ENCODE measurements around the gene ZNF383. TPM values are rescaled to one million over a fixed set of nuclear protein-coding genes. Genes with fewer than 3 reads are reported as not detected.
"Not testable (repeated sequence)": the region's sequence is repeated elsewhere in the genome, so short reads cannot be mapped to it uniquely, and the experiment has no call there.

ZNF383 gene
- polyA plus RNA-seq, 4 donors, result 3.6 to 9.4 (median 5.9) TPM

DNA sequence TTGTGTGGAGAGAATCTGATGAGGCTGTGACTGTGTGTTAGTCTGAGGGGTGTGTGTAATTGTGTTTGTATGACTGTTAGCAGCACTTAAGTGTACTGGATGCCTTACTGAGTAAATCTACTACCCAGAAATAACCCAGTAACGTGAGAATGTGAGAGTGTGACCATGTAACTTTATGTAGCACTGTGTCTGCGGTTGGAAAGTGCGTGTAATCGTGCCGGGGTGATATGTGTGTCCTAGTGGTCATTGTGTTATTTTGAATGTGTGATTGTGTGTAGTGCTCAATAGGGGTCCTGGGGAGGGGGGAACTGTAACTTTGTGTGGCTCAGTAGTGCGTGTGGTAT is 550 bp downstream of the ZNF383 start:
- Histone ChIP-seq H3K27me3 (ENCODE audit: control insufficient read depth in 3 of 3, insufficient read depth in 3 of 3, low read length in 3 of 3) (no peaks in the 10 kb centered on the region), H3K4me1 (ENCODE audit: control insufficient read depth in 3 of 3, insufficient read depth in 2 of 3, low read depth in 1 of 3, low read length in 2 of 3) (peaks cover 0 to 6% (median 2%) of the 10 kb centered on the region in 3 donors), H3K27ac (ENCODE audit: low read depth in 1 of 3, low read length in 2 of 3) (peak overlapping the region; percentile 66 to 95 (median 85)), H3K36me3 (ENCODE audit: control insufficient read depth in 3 of 3, insufficient read depth in 2 of 3, low read depth in 1 of 3, low read length in 3 of 3) (peaks cover 2 to 8% (median 3%) of the 10 kb centered on the region in 3 donors), H3K9me3 (ENCODE audit: control insufficient read depth in 2 of 2, insufficient read depth in 1 of 2, low read depth in 1 of 2, low read length in 1 of 2) (peaks cover 0 to 8% of the 10 kb centered on the region in 2 donors), H3K4me3 (ENCODE audit: low read depth in 1 of 3, low read length in 3 of 3) (peak overlapping the region; percentile 69 to 93 (median 77))
- DNase-seq, result no peak
- no peak for FAIRE-seq
- WGBS, 3 donors, result 12 to 24% (median 15%) methylated on average over 6 of the region's 6 CpGs

DNA sequence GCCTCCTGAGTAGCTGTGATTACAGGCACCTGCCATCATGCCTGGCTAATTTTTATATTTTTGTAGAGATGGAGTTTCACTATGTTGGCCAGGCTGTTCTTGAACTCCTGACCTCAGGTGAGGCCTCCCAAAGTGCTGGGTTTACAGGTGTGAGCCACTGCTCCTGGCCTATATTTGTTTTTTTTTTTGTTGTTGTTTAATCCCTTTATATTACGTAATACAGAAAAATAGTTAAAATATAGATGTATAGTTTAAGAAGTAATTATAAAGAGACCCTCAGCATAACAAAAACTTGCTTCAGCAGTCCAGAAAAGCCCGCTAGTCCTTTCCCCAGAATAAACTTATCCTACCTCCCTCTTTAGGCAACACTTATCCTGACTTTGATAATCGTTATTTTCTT is 2.4 kb downstream of the ZNF383 start:
- 92 to 98% (median 97%) methylated on average over 3 of the region's 3 CpGs for WGBS, 3 donors
- no peak overlapping the region for H3K27ac ChIP-seq (ENCODE audit: low read depth in 1 of 3, low read length in 2 of 3)

DNA sequence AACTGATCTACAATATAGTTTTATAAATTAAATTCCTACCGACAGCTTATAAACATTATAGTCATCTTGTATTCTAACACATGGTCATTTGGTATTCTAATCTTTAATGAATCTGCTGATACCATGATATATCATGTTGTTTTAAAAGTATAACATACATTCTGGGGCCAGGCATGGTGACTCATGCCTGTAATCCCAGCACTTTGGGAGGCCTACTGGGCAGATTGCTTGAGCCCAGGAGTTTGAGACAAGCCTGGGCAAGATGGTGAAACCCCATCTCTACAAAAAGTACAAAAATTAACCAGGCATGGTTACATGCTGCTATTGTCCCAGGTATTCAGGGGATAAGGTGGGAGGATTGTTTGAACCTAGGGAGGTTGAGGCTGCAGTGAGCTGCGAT is 3.1 kb downstream of the ZNF383 start:
- Histone ChIP-seq H3K9me3 (ENCODE audit: control insufficient read depth in 2 of 2, insufficient read depth in 1 of 2, low read depth in 1 of 2, low read length in 1 of 2) (peaks cover 0 to 14% of the 10 kb centered on the region in 2 donors), H3K4me1 (ENCODE audit: control insufficient read depth in 3 of 3, insufficient read depth in 2 of 3, low read depth in 1 of 3, low read length in 2 of 3) (peaks cover 0 to 6% (median 2%) of the 10 kb centered on the region in 3 donors), H3K36me3 (ENCODE audit: control insufficient read depth in 3 of 3, insufficient read depth in 2 of 3, low read depth in 1 of 3, low read length in 3 of 3) (peaks cover 5 to 17% (median 8%) of the 10 kb centered on the region in 3 donors), H3K4me3 (ENCODE audit: low read depth in 1 of 3, low read length in 3 of 3) (no peak overlapping the region), H3K27me3 (ENCODE audit: control insufficient read depth in 3 of 3, insufficient read depth in 3 of 3, low read length in 3 of 3) (no peaks in the 10 kb centered on the region), H3K27ac (ENCODE audit: low read depth in 1 of 3, low read length in 2 of 3) (no peak overlapping the region)
- 96 to 100% (median 99%) methylated on average over 2 of the region's 2 CpGs for WGBS, 3 donors
- FAIRE-seq (no peak), DNase-seq (no peak)

More for the DNA sequence above, 2.4 kb downstream of the ZNF383 start:
- H3K4me3 ChIP-seq (ENCODE audit: low read depth in 1 of 3, low read length in 3 of 3), result no peak overlapping the region
- H3K9me3 ChIP-seq (ENCODE audit: control insufficient read depth in 2 of 2, insufficient read depth in 1 of 2, low read depth in 1 of 2, low read length in 1 of 2), result peaks cover 0 to 14% of the 10 kb centered on the region in 2 donors
- DNase-seq, result no peak
- peaks cover 0 to 6% (median 2%) of the 10 kb centered on the region in 3 donors for H3K4me1 ChIP-seq (ENCODE audit: control insufficient read depth in 3 of 3, insufficient read depth in 2 of 3, low read depth in 1 of 3, low read length in 2 of 3)
- peaks cover 4 to 17% (median 5%) of the 10 kb centered on the region in 3 donors for H3K36me3 ChIP-seq (ENCODE audit: control insufficient read depth in 3 of 3, insufficient read depth in 2 of 3, low read depth in 1 of 3, low read length in 3 of 3)
- no peak for FAIRE-seq
- H3K27me3 ChIP-seq (ENCODE audit: control insufficient read depth in 3 of 3, insufficient read depth in 3 of 3, low read length in 3 of 3), result no peaks in the 10 kb centered on the region

DNA sequence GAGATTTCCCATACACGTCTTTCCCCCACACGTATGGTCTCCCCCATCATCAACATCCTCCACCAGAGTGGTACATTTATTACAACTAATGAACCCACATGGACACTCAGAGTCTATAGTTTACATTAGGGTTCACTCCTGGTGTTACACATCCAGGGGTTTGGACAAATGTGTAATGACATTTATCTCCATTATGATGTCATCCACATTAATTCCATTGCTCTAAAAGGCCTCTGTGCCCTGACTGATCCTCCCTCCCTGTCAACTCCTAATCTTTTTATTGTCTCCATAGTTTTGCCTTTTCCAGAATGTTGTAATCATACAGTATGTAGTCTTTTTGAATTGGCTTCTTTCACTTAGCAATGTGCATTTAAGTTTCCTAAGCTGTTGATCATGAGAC is 8.2 kb downstream of the ZNF383 start:
- H3K27me3 ChIP-seq (ENCODE audit: control insufficient read depth in 3 of 3, insufficient read depth in 3 of 3, low read length in 3 of 3), result no peaks in the 10 kb centered on the region
- DNase-seq (no peak), FAIRE-seq (no peak)
- no peak overlapping the region for H3K4me3 ChIP-seq (ENCODE audit: low read depth in 1 of 3, low read length in 3 of 3)
- H3K9me3 ChIP-seq (ENCODE audit: control insufficient read depth in 2 of 2, insufficient read depth in 1 of 2, low read depth in 1 of 2, low read length in 1 of 2), result peaks cover 0 to 40% of the 10 kb centered on the region in 2 donors
- peaks cover 21 to 31% (median 30%) of the 10 kb centered on the region in 3 donors for H3K36me3 ChIP-seq (ENCODE audit: control insufficient read depth in 3 of 3, insufficient read depth in 2 of 3, low read depth in 1 of 3, low read length in 3 of 3)
- 84 to 100% (median 95%) methylated on average over 2 of the region's 2 CpGs for WGBS, 3 donors
- no peaks in the 10 kb centered on the region for H3K4me1 ChIP-seq (ENCODE audit: control insufficient read depth in 3 of 3, insufficient read depth in 2 of 3, low read depth in 1 of 3, low read length in 2 of 3)
- H3K27ac ChIP-seq (ENCODE audit: low read depth in 1 of 3, low read length in 2 of 3), result no peak overlapping the region

DNA sequence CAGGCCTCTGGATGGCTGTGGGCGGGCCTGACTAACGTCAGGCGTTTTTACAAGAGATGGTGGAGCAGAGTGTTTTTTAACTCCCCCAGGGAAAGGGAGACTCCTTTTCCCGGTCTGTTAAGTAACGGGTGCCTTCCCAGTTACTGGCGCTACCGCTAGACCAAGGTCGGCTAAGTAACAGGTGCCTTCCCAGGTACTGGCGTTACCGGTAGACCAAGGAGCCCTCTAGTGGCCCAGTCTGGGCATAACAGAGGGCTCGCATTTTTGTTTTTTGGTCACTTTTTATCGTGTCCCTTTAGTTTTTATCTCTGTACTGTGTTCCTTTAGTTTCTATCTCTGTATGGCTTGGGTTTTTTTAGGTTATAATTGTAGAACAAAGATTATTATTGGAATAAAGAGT is 10.0 kb downstream of the ZNF383 start:
- H3K36me3 ChIP-seq (ENCODE audit: control insufficient read depth in 3 of 3, insufficient read depth in 2 of 3, low read depth in 1 of 3, low read length in 3 of 3), result peaks cover 19 to 33% (median 30%) of the 10 kb centered on the region in 3 donors
- no peak overlapping the region for H3K4me3 ChIP-seq (ENCODE audit: low read depth in 1 of 3, low read length in 3 of 3)
- no peak overlapping the region for H3K27ac ChIP-seq (ENCODE audit: low read depth in 1 of 3, low read length in 2 of 3)
- FAIRE-seq, result no peak
- peaks cover 0 to 40% of the 10 kb centered on the region in 2 donors for H3K9me3 ChIP-seq (ENCODE audit: control insufficient read depth in 2 of 2, insufficient read depth in 1 of 2, low read depth in 1 of 2, low read length in 1 of 2)
- H3K4me1 ChIP-seq (ENCODE audit: control insufficient read depth in 3 of 3, insufficient read depth in 2 of 3, low read depth in 1 of 3, low read length in 2 of 3), result no peaks in the 10 kb centered on the region
- WGBS, 3 donors, result 70 to 90% (median 89%) methylated on average over 12 of the region's 12 CpGs
- no peaks in the 10 kb centered on the region for H3K27me3 ChIP-seq (ENCODE audit: control insufficient read depth in 3 of 3, insufficient read depth in 3 of 3, low read length in 3 of 3)
- DNase-seq, result no peak

DNA sequence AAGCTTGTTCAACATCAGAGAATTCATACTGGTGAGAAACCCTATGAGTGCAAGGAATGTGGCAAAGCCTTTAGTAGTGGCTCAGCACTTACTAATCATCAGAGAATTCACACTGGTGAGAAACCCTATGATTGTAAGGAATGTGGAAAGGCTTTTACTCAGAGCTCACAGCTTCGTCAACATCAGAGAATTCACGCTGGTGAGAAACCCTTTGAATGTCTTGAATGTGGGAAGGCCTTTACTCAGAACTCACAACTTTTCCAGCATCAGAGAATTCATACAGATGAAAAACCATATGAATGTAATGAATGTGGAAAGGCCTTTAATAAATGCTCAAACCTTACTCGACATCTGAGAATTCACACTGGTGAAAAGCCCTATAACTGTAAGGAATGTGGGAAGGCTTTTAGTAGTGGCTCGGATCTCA is 25.2 kb downstream of the ZNF383 start:
- DNase-seq, result no peak
- FAIRE-seq, result no peak
- Histone ChIP-seq H3K27me3 (ENCODE audit: control insufficient read depth in 3 of 3, insufficient read depth in 3 of 3, low read length in 3 of 3) (no peaks in the 10 kb centered on the region), H3K36me3 (ENCODE audit: control insufficient read depth in 3 of 3, insufficient read depth in 2 of 3, low read depth in 1 of 3, low read length in 3 of 3) (peaks cover 17 to 35% (median 28%) of the 10 kb centered on the region in 3 donors), H3K27ac (ENCODE audit: low read depth in 1 of 3, low read length in 2 of 3) (no peak overlapping the region), H3K4me3 (ENCODE audit: low read depth in 1 of 3, low read length in 3 of 3) (no peak overlapping the region), H3K4me1 (ENCODE audit: control insufficient read depth in 3 of 3, insufficient read depth in 2 of 3, low read depth in 1 of 3, low read length in 2 of 3) (no peaks in the 10 kb centered on the region), H3K9me3 (ENCODE audit: control insufficient read depth in 2 of 2, insufficient read depth in 1 of 2, low read depth in 1 of 2, low read length in 1 of 2) (peaks cover 8 to 56% of the 10 kb centered on the region in 2 donors)
- WGBS, 3 donors, result 96 to 100% (median 98%) methylated on average over 4 of the region's 4 CpGs

DNA sequence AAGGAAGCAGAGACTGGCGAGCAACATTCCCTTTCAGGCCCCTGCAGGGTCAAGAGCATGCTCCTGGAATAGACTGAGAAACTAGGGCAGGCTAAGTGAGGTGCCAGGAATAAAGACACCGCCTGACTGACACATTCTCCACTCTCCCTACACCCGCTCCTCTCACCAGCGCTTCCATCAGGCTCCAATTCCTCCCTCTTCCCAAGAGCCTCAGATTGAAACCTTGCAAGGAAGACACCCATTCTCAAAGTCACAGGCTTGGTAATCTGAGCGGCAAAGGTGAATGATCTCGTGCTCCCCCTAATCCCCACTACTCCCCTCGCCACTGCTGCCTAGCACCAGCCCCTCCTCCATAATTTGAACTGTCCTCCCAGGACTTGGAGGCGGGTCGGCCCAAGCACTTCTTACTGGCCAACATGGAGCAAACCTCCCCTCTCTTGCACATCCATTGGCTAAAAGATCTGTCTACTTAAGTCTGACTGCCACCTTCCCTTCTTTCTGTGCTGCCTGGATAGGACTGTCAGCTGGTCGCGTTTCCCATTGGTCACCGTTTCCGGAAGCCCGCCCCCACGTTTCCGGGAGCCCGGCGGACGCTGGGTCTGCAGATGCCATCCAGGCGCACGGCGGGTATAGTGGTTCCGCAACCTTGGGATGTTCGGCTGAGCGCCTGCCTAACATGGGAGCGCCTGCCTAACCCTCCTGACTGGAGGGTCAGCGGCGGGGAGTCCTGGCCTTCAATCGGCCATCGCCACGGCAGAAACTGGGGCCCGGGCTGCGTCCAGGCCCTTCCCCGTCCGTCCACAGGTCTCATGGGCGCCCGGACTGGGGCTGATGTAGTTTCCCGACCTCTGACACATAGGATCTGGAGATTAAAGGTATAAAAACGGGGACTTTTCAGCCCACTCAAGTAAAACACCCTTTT is 33.6 kb downstream of the ZNF383 start:
- peak overlapping the region; percentile 37 to 50 (median 50) for H3K4me3 ChIP-seq (ENCODE audit: low read depth in 1 of 3, low read length in 3 of 3)
- no peak overlapping the region for H3K27ac ChIP-seq (ENCODE audit: low read depth in 1 of 3, low read length in 2 of 3)
- FAIRE-seq, result no peak
- H3K4me1 ChIP-seq (ENCODE audit: control insufficient read depth in 3 of 3, insufficient read depth in 2 of 3, low read depth in 1 of 3, low read length in 2 of 3), result no peaks in the 10 kb centered on the region
- no peaks in the 10 kb centered on the region for H3K27me3 ChIP-seq (ENCODE audit: control insufficient read depth in 3 of 3, insufficient read depth in 3 of 3, low read length in 3 of 3)
- DNase-seq, result peak; percentile 19 to 77
- peaks cover 6 to 51% of the 10 kb centered on the region in 2 donors for H3K9me3 ChIP-seq (ENCODE audit: control insufficient read depth in 2 of 2, insufficient read depth in 1 of 2, low read depth in 1 of 2, low read length in 1 of 2)
- WGBS, 3 donors, result 5 to 18% (median 13%) methylated on average over 39 of the region's 39 CpGs
- no peaks in the 10 kb centered on the region for H3K36me3 ChIP-seq (ENCODE audit: control insufficient read depth in 3 of 3, insufficient read depth in 2 of 3, low read depth in 1 of 3, low read length in 3 of 3)

DNA sequence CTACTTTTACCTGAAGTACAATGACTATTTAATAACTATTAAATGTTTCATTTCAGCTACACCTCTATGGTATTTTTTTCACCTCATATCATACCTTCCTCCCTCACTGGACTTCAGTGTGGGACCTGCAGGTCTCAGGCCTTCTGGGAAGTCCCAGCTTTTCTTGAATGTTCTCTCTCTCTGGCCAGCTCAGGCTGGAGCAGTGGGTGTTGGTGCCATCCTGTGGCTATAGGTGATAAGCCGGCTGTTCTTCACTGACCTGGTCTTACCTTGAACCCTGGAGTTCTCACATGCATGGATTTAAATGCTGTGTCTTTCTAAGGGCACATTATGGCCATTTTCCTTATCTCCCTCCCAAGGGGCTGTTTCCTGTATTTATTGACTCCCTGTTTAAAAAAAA is 45.0 kb downstream of the ZNF383 start:
- not testable (repeated sequence) for H3K4me3 ChIP-seq (ENCODE audit: low read depth in 1 of 3, low read length in 3 of 3); DNase-seq; H3K9me3 ChIP-seq (ENCODE audit: control insufficient read depth in 2 of 2, insufficient read depth in 1 of 2, low read depth in 1 of 2, low read length in 1 of 2); FAIRE-seq; H3K27me3 ChIP-seq (ENCODE audit: control insufficient read depth in 3 of 3, insufficient read depth in 3 of 3, low read length in 3 of 3); H3K27ac ChIP-seq (ENCODE audit: low read depth in 1 of 3, low read length in 2 of 3); H3K36me3 ChIP-seq (ENCODE audit: control insufficient read depth in 3 of 3, insufficient read depth in 2 of 3, low read depth in 1 of 3, low read length in 3 of 3); H3K4me1 ChIP-seq (ENCODE audit: control insufficient read depth in 3 of 3, insufficient read depth in 2 of 3, low read depth in 1 of 3, low read length in 2 of 3)
- 67 to 93% (median 90%) methylated on average over 1 of the region's 1 CpG for WGBS, 3 donors
